Activated CD8-positive, alpha-beta T cell treated with anti-CD3 and anti-CD28 coated beads for 36 hours (primary cell): ENCODE results near the gene B4GALNT3. TPM values are rescaled to one million over a fixed set of nuclear protein-coding genes. Genes with fewer than 3 reads are reported as not detected.

Experiments used
- ATAC-seq: fragments of 200-7000 bp; cut with Tn5 transposase; one replicate; pipeline ENCODE4 v1.10.0; 2021; ENCODE audit warnings: mild to moderate bottlenecking, moderate library complexity
- CTCF ChIA-PET: fragments of 350-600 bp; sonication (Branson Sonifier 250); formaldehyde crosslinking; loops from one replicate; lab custom pipeline; 2021; ENCODE audit warnings: antibody characterized with exemption; lab: Charles Lee
- POLR2A ChIA-PET: fragments of 350-600 bp; sonication (Branson Sonifier 250); formaldehyde crosslinking; loops from one replicate; lab custom pipeline; 2021; ENCODE audit warnings: antibody characterized with exemption; lab: Charles Lee
- DNase-seq: peaks from one replicate; pipeline ENCODE4 v3.0.0-alpha.2; 2020
- H3K27ac Mint-ChIP-seq: one replicate; pipeline ENCODE4 v1.8.0; 2021; ENCODE audit warnings: mild to moderate bottlenecking, mixed read lengths
- H3K27me3 Mint-ChIP-seq: one replicate; pipeline ENCODE4 v1.8.0; 2021; ENCODE audit warnings: mixed read lengths
- H3K36me3 Mint-ChIP-seq: one replicate; pipeline ENCODE4 v1.8.0; 2021; ENCODE audit warnings: low read depth, mixed read lengths
- H3K4me1 Mint-ChIP-seq: one replicate; pipeline ENCODE4 v1.8.0; 2021; ENCODE audit warnings: low read depth, mixed read lengths
- H3K4me3 Mint-ChIP-seq: one replicate; pipeline ENCODE4 v1.8.0; 2021; ENCODE audit warnings: mild to moderate bottlenecking, moderate library complexity, mixed read lengths
- H3K9me3 Mint-ChIP-seq: one replicate; pipeline ENCODE4 v1.8.0; 2021; ENCODE audit warnings: mixed read lengths
- CTCF ChIP-seq: fragments of 200-600 bp; IDR thresholded peaks from one replicate; pipeline ENCODE4 v1.8.0; 2022; ENCODE audit warnings: antibody characterized with exemption, mild to moderate bottlenecking
- intact Hi-C: fragments of 100-400 bp; cut with micrococcal nuclease; formaldehyde crosslinking; loops from one replicate; pipeline ENCODE4 v1.10.0; 2022
- total RNA-seq, 2 experiments: library from RNA; stranded (reverse); gene quantifications; one replicate each; pipeline ENCODE4 v1.2.3, GENCODE V29; 2021

B4GALNT3 gene
- total RNA-seq, 2 experiments from 2014 or later: 2.8 to 3.4 TPM

- ChIA-PET POLR2A (interaction anchor here (1.0 kb wide), 1 partner anchor 12 kb away, joined by 3 read pairs; no protein-coding TSS in a partner anchor), CTCF (interaction anchor here (4.9 to 13.6 kb wide), 2 partner anchors 10 to 84 kb away, joined by 45 to 154 read pairs; no protein-coding TSS in a partner anchor)
- H3K36me3 Mint-ChIP-seq: no peaks in the 10 kb centered on the region
- H3K4me3 Mint-ChIP-seq: no peak overlapping the region
- H3K27ac Mint-ChIP-seq: no peak overlapping the region
- no peak for DNase-seq
- H3K27me3 Mint-ChIP-seq: no peaks in the 10 kb centered on the region
- intact Hi-C loops: no loop called here
- H3K9me3 Mint-ChIP-seq: peaks cover 2% of the 10 kb centered on the region
- no peak for ATAC-seq
- H3K4me1 Mint-ChIP-seq: peaks cover 19% of the 10 kb centered on the region
- no peak for TF ChIP-seq CTCF
These were observed 78.0 kb downstream of the B4GALNT3 start for GRCh38 chr12:537772-538171.

- ChIA-PET CTCF (interaction anchor here (1.3 to 13.6 kb wide), 5 partner anchors 9 to 293 kb away, joined by 3 to 154 read pairs (median 7); no protein-coding TSS in a partner anchor), POLR2A (interaction anchor here (1.0 kb wide), 1 partner anchor 81 kb away, joined by 3 read pairs; no protein-coding TSS in a partner anchor)
- ATAC-seq (peak; percentile 91), DNase-seq (peak; percentile 34)
- no peak for TF ChIP-seq CTCF
- intact Hi-C loops: no loop called here
- Mint-ChIP-seq H3K36me3 (no peaks in the 10 kb centered on the region), H3K4me1 (peaks cover 19% of the 10 kb centered on the region), H3K27me3 (no peaks in the 10 kb centered on the region), H3K4me3 (no peak overlapping the region), H3K27ac (peak overlapping the region; percentile 49), H3K9me3 (no peaks in the 10 kb centered on the region)
These were observed 79.2 kb downstream of the B4GALNT3 start for GRCh38 chr12:538731-539539.

GRCh38 chr12:539540-540310 lies 80.0 kb downstream of the B4GALNT3 start:
- DNase-seq: no peak
- TF ChIP-seq CTCF: no peak
- intact Hi-C loops: no loop called here
- H3K27me3 Mint-ChIP-seq: peaks cover 3% of the 10 kb centered on the region
- CTCF ChIA-PET: interaction anchor here (0.7 to 13.6 kb wide), 7 partner anchors 8 to 293 kb away, joined by 3 to 154 read pairs (median 6); no protein-coding TSS in a partner anchor
- H3K4me3 Mint-ChIP-seq: no peak overlapping the region
- H3K36me3 Mint-ChIP-seq: no peaks in the 10 kb centered on the region
- no peak for ATAC-seq
- POLR2A ChIA-PET: interaction anchor here (1.0 to 1.2 kb wide), 2 partner anchors 77 to 81 kb away, joined by 3 to 5 read pairs; no protein-coding TSS in a partner anchor
- H3K27ac Mint-ChIP-seq: no peak overlapping the region
- no peaks in the 10 kb centered on the region for H3K9me3 Mint-ChIP-seq
- H3K4me1 Mint-ChIP-seq: peaks cover 19% of the 10 kb centered on the region

GRCh38 chr12:541676-542324 lies 82.1 kb downstream of the B4GALNT3 start:
- no peak for TF ChIP-seq CTCF
- ATAC-seq (no peak), DNase-seq (no peak)
- no peak overlapping the region for H3K27ac Mint-ChIP-seq
- H3K4me1 Mint-ChIP-seq: peaks cover 20% of the 10 kb centered on the region
- peaks cover 5% of the 10 kb centered on the region for H3K27me3 Mint-ChIP-seq
- intact Hi-C loops: no loop called here
- CTCF ChIA-PET: interaction anchor here (1.4 to 13.6 kb wide), 3 partner anchors 17 to 100 kb away, joined by 3 to 154 read pairs (median 16); no protein-coding TSS in a partner anchor
- H3K4me3 Mint-ChIP-seq: no peak overlapping the region
- POLR2A ChIA-PET: no interaction called here
- no peaks in the 10 kb centered on the region for H3K36me3 Mint-ChIP-seq
- H3K9me3 Mint-ChIP-seq: no peaks in the 10 kb centered on the region
